ENCODE measurements around the gene UGT1A9. TPM values are rescaled to one million over a fixed set of nuclear protein-coding genes. Genes with fewer than 3 reads are reported as not detected.

Gene UGT1A9
- total and polyA plus RNA-seq, 10 of the 15 experiments (the other 5 are each of a cell fraction or from before 2014, with no cell fraction given), result 0.07 TPM; not detected in 9

GRCh38 chr2:233681521-233682099 is 9.9 kb downstream of the UGT1A9 start, which contains the start of gene UGT1A7:
TSS of gene UGT1A7 (plus strand) at chr2:233681901. CDS start at chr2:233681938, 37 bp downstream.
- Histone ChIP-seq H3K9ac (ENCODE audit: control insufficient read depth, insufficient read depth, low read length) (no peak within 1 kb of the TSS), H3K27ac (ENCODE audit: control insufficient read depth, insufficient read depth) (no peak within 1 kb of the TSS), H3K79me2 (ENCODE audit: control insufficient read depth, insufficient read depth, low read length) (no peaks in the 10 kb centered on the region), H3K4me2 (ENCODE audit: control insufficient read depth, insufficient read depth) (no peak within 1 kb of the TSS), H3K4me1 (ENCODE audit: control insufficient read depth, insufficient read depth, low read length) (no peaks in the 10 kb centered on the region), H4K20me1 (ENCODE audit: control insufficient read depth, insufficient read depth) (no peaks in the 10 kb centered on the region), H3K27me3 (replicated peaks in 1 of 2; ENCODE audit: control insufficient read depth in 2 of 2, insufficient read depth in 2 of 2, low read length in 1 of 2) (no peaks in the 10 kb centered on the region; a peak in 1 of 4 replicates), H3K9me3 (replicated peaks; ENCODE audit: control insufficient read depth, insufficient read depth, low read length) (no peaks in the 10 kb centered on the region), H3K36me3 (ENCODE audit: control insufficient read depth in 2 of 2, insufficient read depth in 2 of 2, low read length in 1 of 2) (no peaks in the 10 kb centered on the region), H3K4me3 (no peak within 1 kb of the TSS), H2AFZ (ENCODE audit: control insufficient read depth, low read depth, low read length) (no peak within 1 kb of the TSS)
- DNase-seq (ENCODE audit: low read depth, low spot score) (no peak), FAIRE-seq (no peak), ATAC-seq (no peak)
- BruUV-seq (replicated peaks), result no TSS peak
- ChIA-PET SMC1A (ENCODE audit: uncharacterized antibody, unreplicated experiment) (no interaction called here), POLR2A (interaction anchor here (0.6 kb wide), 3 partner anchors 1307 to 1913 kb away, joined by 3 to 5 read pairs (median 3); no protein-coding TSS in a partner anchor), RAD21 (ENCODE audit: unreplicated experiment) (no interaction called here), CTCF (interaction anchor here (0.7 kb wide), 1 partner anchor 276 kb away, joined by 3 read pairs; no protein-coding TSS in a partner anchor)
- intact Hi-C loops (cut with micrococcal nuclease; ENCODE audit: unreplicated experiment) (no loop called here), in situ Hi-C loops (cut with MboI) (no loop called here)
- TF ChIP-seq E2F4 (IDR thresholded peaks at IDR 0.05; ENCODE audit: low read depth, low read length) (no peak), ZBED1 (IDR thresholded peaks at IDR 0.05; ENCODE audit: borderline replicate concordance) (no peak), TBL1XR1 (IDR thresholded peaks at IDR 0.05; ENCODE audit: low read depth, low read length) (no peak)
- 34% methylated on average over 5 of the region's 5 CpGs for WGBS (ENCODE audit: insufficient coverage, insufficient replicate concordance, low lambda C conversion rate, missing lambda C conversion rate)

DNA sequence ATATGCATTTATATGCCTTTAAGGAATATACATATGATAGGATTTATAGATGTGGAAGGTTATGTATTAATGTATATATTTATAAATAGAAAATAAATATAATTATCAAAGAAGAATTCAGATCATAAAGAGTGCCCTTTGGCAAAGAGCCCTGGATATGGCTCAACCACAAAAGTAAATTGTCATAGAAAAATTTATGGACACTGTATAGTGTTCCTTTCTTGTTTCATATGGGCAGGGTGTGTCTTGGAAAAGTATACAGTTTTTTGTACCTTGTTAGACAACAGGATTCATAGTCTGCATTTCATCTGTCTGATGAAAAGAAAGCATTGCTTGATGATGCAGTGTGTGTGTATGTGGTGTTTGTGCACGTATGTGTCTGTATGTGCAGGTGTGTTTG is 12.9 kb downstream of the UGT1A9 start:
- no peak overlapping the region for H3K4me3 ChIP-seq
- ChIA-PET SMC1A (ENCODE audit: uncharacterized antibody, unreplicated experiment) (no interaction called here), CTCF (no interaction called here), POLR2A (no interaction called here), RAD21 (ENCODE audit: unreplicated experiment) (no interaction called here)
- 5% methylated on average over 1 of the region's 1 CpG for WGBS (ENCODE audit: insufficient coverage, insufficient replicate concordance, low lambda C conversion rate, missing lambda C conversion rate)
- FAIRE-seq, result no peak
- H3K36me3 ChIP-seq (ENCODE audit: control insufficient read depth in 2 of 2, insufficient read depth in 2 of 2, low read length in 1 of 2), result no peaks in the 10 kb centered on the region
- no peak overlapping the region for H3K4me2 ChIP-seq (ENCODE audit: control insufficient read depth, insufficient read depth)
- intact Hi-C loops (cut with micrococcal nuclease; ENCODE audit: unreplicated experiment) (no loop called here), in situ Hi-C loops (cut with MboI) (no loop called here)
- no peaks in the 10 kb centered on the region; a peak in 2 of 4 replicates for H3K27me3 ChIP-seq (replicated peaks in 1 of 2; ENCODE audit: control insufficient read depth in 2 of 2, insufficient read depth in 2 of 2, low read length in 1 of 2)
- no peaks in the 10 kb centered on the region for H3K4me1 ChIP-seq (ENCODE audit: control insufficient read depth, insufficient read depth, low read length)
- no peak for ATAC-seq
- TF ChIP-seq JUNB (IDR thresholded peaks at IDR 0.05) (no peak), ASH2L (IDR thresholded peaks at IDR 0.05; ENCODE audit: borderline replicate concordance, low read depth) (no peak), TAF1 (IDR thresholded peaks at IDR 0.05; ENCODE audit: borderline replicate concordance, low read depth, low read length) (no peak), CREM (IDR thresholded peaks at IDR 0.05; ENCODE audit: low read depth) (no peak)
- TF ChIP-seq, protein P1, sequence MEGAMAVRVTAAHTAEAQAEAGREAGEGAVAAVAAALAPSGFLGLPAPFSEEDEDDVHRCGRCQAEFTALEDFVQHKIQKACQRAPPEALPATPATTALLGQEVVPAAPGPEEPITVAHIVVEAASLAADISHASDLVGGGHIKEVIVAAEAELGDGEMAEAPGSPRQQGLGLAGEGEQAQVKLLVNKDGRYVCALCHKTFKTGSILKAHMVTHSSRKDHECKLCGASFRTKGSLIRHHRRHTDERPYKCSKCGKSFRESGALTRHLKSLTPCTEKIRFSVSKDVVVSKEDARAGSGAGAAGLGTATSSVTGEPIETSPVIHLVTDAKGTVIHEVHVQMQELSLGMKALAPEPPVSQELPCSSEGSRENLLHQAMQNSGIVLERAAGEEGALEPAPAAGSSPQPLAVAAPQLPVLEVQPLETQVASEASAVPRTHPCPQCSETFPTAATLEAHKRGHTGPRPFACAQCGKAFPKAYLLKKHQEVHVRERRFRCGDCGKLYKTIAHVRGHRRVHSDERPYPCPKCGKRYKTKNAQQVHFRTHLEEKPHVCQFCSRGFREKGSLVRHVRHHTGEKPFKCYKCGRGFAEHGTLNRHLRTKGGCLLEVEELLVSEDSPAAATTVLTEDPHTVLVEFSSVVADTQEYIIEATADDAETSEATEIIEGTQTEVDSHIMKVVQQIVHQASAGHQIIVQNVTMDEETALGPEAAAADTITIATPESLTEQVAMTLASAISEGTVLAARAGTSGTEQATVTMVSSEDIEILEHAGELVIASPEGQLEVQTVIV (IDR thresholded peaks at IDR 0.05; ENCODE audit: borderline replicate concordance, partially characterized antibody), result no peak
- DNase-seq (ENCODE audit: low read depth, low spot score), result no peak
- no peak overlapping the region for H3K27ac ChIP-seq (ENCODE audit: control insufficient read depth, insufficient read depth)
- no peaks in the 10 kb centered on the region for H4K20me1 ChIP-seq (ENCODE audit: control insufficient read depth, insufficient read depth)
- H2AFZ ChIP-seq (ENCODE audit: control insufficient read depth, low read depth, low read length), result no peak overlapping the region
- no peaks in the 10 kb centered on the region for H3K9me3 ChIP-seq (replicated peaks; ENCODE audit: control insufficient read depth, insufficient read depth, low read length)
- H3K9ac ChIP-seq (ENCODE audit: control insufficient read depth, insufficient read depth, low read length), result no peak overlapping the region
- no TSS peak for BruUV-seq (replicated peaks)
- H3K79me2 ChIP-seq (ENCODE audit: control insufficient read depth, insufficient read depth, low read length), result no peaks in the 10 kb centered on the region
